ENCODE measurements around the gene MSRB2. TPM values are rescaled to one million over a fixed set of nuclear protein-coding genes. Genes with fewer than 3 reads are reported as not detected.

MSRB2 gene
- polyA plus RNA-seq, 5 donors, result 33.3 to 44.5 (median 38.1) TPM

GRCh38 chr10:23157691-23158369, 62.5 kb downstream of the MSRB2 start:
- no peak for DNase-seq

GRCh38 chr10:23158370-23158769, 63.0 kb downstream of the MSRB2 start:
- peak; percentile 38 to 52 for DNase-seq

GRCh38 chr10:23171232-23171876, 76.0 kb downstream of the MSRB2 start:
- peak in 1 of 2 donors; percentile 42 for DNase-seq

Other genes starting within 250 kb of the MSRB2 start
- gene ARMC3, start 167.5 kb upstream of the MSRB2 start, polyA plus RNA-seq (ENCODE audit: insufficient read depth in 1 of 5, insufficient read length in 5 of 5, low replicate concordance in 1 of 5), result 10 to 100 TPM in 1 of 5 donors, 1 to 10 TPM in 4; 1.6 to 10.5 (median 7.7) TPM
- under 1 TPM in 1 of 5 donors, not detected in 4; 0.36 TPM for gene PTF1A, start 96.7 kb downstream of the MSRB2 start, polyA plus RNA-seq (ENCODE audit: insufficient read depth in 1 of 5, insufficient read length in 5 of 5, low replicate concordance in 1 of 5)
- gene C10orf67, start 249.2 kb downstream of the MSRB2 start, polyA plus RNA-seq (ENCODE audit: insufficient read depth in 1 of 5, insufficient read length in 5 of 5, low replicate concordance in 1 of 5), result under 1 TPM; 0.15 to 0.64 (median 0.52) TPM